Astrocyte (in vitro differentiated cells and primary cell): ENCODE results near the gene COPS2.

ENCODE experiments used
- EZH2 ChIP-seq: IDR thresholded peaks from 2 replicates; pipeline ENCODE4 v1.6.1; 2012; ENCODE audit warnings: mild to moderate bottlenecking, low read length, inconsistent platforms; ENCODE audit not compliant: insufficient read depth
- TF ChIP-seq, protein P1 (sequence below): IDR thresholded peaks from 2 replicates; pipeline ENCODE4 v1.5.1; 2011; ENCODE audit warnings: low read depth, mild to moderate bottlenecking, inconsistent platforms, low read length, moderate library complexity; ENCODE audit not compliant: insufficient read depth

DNA sequence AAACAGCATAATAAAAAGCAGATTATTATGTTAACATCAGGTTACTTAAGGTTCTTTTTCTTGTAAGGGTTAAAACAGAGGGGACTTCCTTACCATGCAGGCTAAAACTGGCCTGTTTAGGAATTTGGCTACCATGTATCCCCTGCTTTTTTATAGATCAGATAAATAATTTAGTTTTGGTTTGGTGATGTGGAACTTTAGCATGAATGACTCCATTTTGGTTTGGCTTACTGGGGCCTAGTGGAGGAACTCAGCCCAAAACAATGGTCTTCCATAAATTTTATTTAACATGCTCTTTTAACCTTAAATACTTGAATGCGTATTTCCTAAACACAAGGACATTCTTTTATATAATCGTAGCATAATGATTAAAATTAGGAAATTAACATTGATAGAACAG, 33.5 kb upstream of the COPS2 start:
- TF ChIP-seq, protein P1, sequence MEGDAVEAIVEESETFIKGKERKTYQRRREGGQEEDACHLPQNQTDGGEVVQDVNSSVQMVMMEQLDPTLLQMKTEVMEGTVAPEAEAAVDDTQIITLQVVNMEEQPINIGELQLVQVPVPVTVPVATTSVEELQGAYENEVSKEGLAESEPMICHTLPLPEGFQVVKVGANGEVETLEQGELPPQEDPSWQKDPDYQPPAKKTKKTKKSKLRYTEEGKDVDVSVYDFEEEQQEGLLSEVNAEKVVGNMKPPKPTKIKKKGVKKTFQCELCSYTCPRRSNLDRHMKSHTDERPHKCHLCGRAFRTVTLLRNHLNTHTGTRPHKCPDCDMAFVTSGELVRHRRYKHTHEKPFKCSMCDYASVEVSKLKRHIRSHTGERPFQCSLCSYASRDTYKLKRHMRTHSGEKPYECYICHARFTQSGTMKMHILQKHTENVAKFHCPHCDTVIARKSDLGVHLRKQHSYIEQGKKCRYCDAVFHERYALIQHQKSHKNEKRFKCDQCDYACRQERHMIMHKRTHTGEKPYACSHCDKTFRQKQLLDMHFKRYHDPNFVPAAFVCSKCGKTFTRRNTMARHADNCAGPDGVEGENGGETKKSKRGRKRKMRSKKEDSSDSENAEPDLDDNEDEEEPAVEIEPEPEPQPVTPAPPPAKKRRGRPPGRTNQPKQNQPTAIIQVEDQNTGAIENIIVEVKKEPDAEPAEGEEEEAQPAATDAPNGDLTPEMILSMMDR = no peak
- TF ChIP-seq EZH2 = no peak
